Peyer's patch (tissue), 4 donors: ENCODE results near the gene CDK5RAP3.
"Not testable (repeated sequence)": the region's sequence is repeated elsewhere in the genome, so short reads cannot be mapped to it uniquely, and the experiment has no call there.

Source experiments
- CTCF ChIP-seq, 6 experiments: fragments of 450-650 bp in 4 of 6; fragments of 200-600 bp in 2 of 6; sonication (generic) in 1 of 6; IDR thresholded peaks; one replicate each; pipeline ENCODE4 v1.5.1; 2017 to 2019; ENCODE audit warnings: antibody characterized with exemption in 6 of 6, mild to moderate bottlenecking in 3 of 6, moderate library complexity in 1 of 6
- POLR2A ChIP-seq, 2 donors: fragments of 450-650 bp; IDR thresholded peaks; one replicate each; pipeline ENCODE4 v1.5.1; 2017; ENCODE audit warnings: antibody characterized with exemption in 2 of 2, mild to moderate bottlenecking in 2 of 2, moderate library complexity in 2 of 2

DNA sequence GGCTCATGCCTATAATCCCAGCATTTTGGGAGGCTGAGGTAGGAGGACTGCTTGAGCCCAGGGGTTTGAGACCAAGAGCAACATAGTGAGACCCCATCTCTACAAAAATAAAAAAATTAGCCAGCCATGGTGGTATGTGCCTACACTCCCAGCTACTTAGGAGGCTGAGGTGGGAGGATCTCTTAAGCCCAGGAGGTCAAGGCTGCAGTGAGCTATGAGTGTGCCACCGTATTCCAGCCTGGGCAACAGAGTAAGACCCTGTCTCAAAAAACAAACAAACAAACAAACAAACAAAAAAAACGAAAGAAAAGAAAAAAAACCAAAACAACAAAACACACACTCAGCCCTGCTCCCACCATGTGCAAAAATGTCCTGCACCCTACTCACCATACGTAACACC, 35.4 kb upstream of the CDK5RAP3 start:
- not testable (repeated sequence) for TF ChIP-seq CTCF, POLR2A (IDR thresholded peaks at IDR 0.05)
